Breast epithelium (tissue), 4 donors: ENCODE measurements around the gene CHCHD1. TPM values are rescaled to one million over a fixed set of nuclear protein-coding genes. Genes with fewer than 3 reads are reported as not detected.

Source experiments
- DNase-seq, 2 donors: peaks; one replicate each; pipeline ENCODE4 v3.0.0-alpha.2; 2019; ENCODE audit warnings: low spot score in 2 of 2
- H3K27ac ChIP-seq, 2 donors: fragments of 200-600 bp; sonication (generic) in 1 of 2; one replicate each; pipeline ENCODE4 v1.5.1; 2016 to 2019; ENCODE audit warnings: mild to moderate bottlenecking in 1 of 2
- H3K27me3 ChIP-seq, 2 donors: fragments of 200-600 bp; sonication (generic) in 1 of 2; one replicate each; pipeline versions ENCODE4 v1.5.1 to v1.6.0; 2017 to 2019; ENCODE audit warnings: control low read depth in 1 of 2, mild to moderate bottlenecking in 1 of 2
- H3K36me3 ChIP-seq: fragments of 200-600 bp; one replicate; pipeline ENCODE4 v1.5.1; 2019
- H3K4me1 ChIP-seq, 2 donors: fragments of 200-600 bp; sonication (generic); one replicate each; pipeline ENCODE4 v1.5.1; 2016 to 2019; ENCODE audit warnings: control low read depth in 1 of 2
- H3K4me3 ChIP-seq, 3 donors: fragments of 200-600 bp; sonication (generic); 1 replicate in 2 of 3; 2 replicates in 1 of 3; pipeline ENCODE4 v1.5.1; 2016 to 2019; ENCODE audit warnings: mild to moderate bottlenecking in 3 of 3, moderate library complexity in 2 of 3
- H3K9me3 ChIP-seq, 2 donors: fragments of 200-600 bp; sonication (generic) in 1 of 2; one replicate each; pipeline ENCODE4 v1.5.1; 2016 to 2019; ENCODE audit warnings: control low read depth in 1 of 2
- CTCF ChIP-seq, 3 donors: fragments of 450-650 bp; IDR thresholded peaks; one replicate each; pipeline ENCODE4 v1.5.1; 2016 to 2017; ENCODE audit warnings: antibody characterized with exemption in 3 of 3, mild to moderate bottlenecking in 3 of 3, moderate library complexity in 3 of 3
- POLR2A ChIP-seq: fragments of 450-650 bp; IDR thresholded peaks from one replicate; pipeline ENCODE4 v1.6.1; 2016; ENCODE audit warnings: antibody characterized with exemption, mild to moderate bottlenecking, moderate library complexity
- POLR2AphosphoS5 ChIP-seq, 3 donors: sonication (generic); formaldehyde crosslinking; IDR thresholded peaks; one replicate each; pipeline ENCODE4 v1.6.1; 2017; ENCODE audit warnings: antibody characterized with exemption in 3 of 3
- intact Hi-C: fragments of 100-400 bp; cut with DNase I; formaldehyde crosslinking; loops from one replicate; pipeline ENCODE4 v1.15.1; 2023; ENCODE audit warnings: low total_unique reads
- total RNA-seq, 3 donors: library from RNA; depleted of rRNA; stranded (reverse); fragments of >200 nt; gene quantifications; one replicate each; pipeline ENCODE4 v1.1.0, GENCODE V29; 2016

Gene CHCHD1
- total RNA-seq, 3 donors from 2014 or later = 25.1 to 37.0 (median 29.9) TPM

- no peaks in the 10 kb centered on the region for H3K9me3 ChIP-seq
- H3K27ac ChIP-seq = peak overlapping the region in 1 of 2 donors; percentile 14
- TF ChIP-seq POLR2AphosphoS5 (IDR thresholded peaks at IDR 0.05) = no peak
- no peak for TF ChIP-seq CTCF (IDR thresholded peaks at IDR 0.05)
- TF ChIP-seq POLR2A = no peak
- no peaks in the 10 kb centered on the region for H3K27me3 ChIP-seq
- no peaks in the 10 kb centered on the region for H3K4me1 ChIP-seq
- H3K36me3 ChIP-seq = peaks cover 12% of the 10 kb centered on the region
- DNase-seq = no peak
- intact Hi-C loops = no loop called here
- no peak overlapping the region for H3K4me3 ChIP-seq
Measured at GRCh38 chr10:73759512-73760115, 22.2 kb upstream of the CHCHD1 start.

DNA sequence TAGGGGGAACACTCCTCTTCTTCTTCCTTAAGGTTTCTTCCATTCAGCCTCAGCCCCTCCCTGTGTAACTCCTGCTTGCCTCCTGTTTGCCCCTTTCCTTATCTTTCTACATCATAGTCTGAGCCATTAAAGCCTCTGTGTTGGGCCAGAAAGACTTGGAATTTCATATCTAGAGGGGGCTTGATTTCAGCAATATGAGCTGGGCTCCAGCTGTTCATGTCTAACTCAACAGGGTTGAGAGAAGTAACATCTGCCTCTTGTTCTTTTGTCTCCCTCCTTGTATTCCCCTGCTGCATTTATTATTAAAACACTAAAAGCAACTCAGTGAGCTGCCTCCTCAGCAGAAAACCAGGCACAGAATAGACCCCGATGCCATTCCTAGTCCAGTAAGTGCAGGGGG is 20.1 kb upstream of the CHCHD1 start:
- no peaks in the 10 kb centered on the region for H3K27me3 ChIP-seq
- no peaks in the 10 kb centered on the region for H3K4me1 ChIP-seq
- no peak overlapping the region for H3K27ac ChIP-seq
- peaks cover 23% of the 10 kb centered on the region for H3K36me3 ChIP-seq
- TF ChIP-seq CTCF (IDR thresholded peaks at IDR 0.05) (no peak), POLR2AphosphoS5 (IDR thresholded peaks at IDR 0.05) (no peak), POLR2A (no peak)
- no peak overlapping the region for H3K4me3 ChIP-seq
- DNase-seq = no peak
- no peaks in the 10 kb centered on the region for H3K9me3 ChIP-seq
- intact Hi-C loops = no loop called here

DNA sequence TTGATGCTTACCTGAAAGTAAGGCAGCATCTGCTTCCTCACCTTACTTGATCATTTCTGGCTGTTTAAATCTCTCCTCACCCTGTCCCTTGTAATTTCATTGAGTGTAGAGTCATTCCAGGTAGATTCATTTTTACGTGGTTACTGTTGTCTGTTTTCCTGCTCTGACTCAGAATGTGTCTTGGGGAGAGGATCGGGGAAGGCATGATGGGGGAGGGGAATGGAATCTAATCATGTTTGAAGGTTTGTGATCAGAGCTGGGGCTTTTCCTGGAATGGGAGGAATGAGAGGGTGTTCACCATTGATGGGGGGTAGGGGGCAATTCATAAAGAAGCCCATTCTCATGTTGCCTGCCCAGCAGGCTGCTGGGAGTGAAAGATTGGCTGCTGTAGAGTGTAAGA is 18.9 kb upstream of the CHCHD1 start:
- H3K4me3 ChIP-seq = no peak overlapping the region
- no peaks in the 10 kb centered on the region for H3K9me3 ChIP-seq
- TF ChIP-seq POLR2A = no peak
- no peak for TF ChIP-seq CTCF (IDR thresholded peaks at IDR 0.05)
- no peak for TF ChIP-seq POLR2AphosphoS5 (IDR thresholded peaks at IDR 0.05)
- H3K27ac ChIP-seq = no peak overlapping the region
- no peaks in the 10 kb centered on the region for H3K27me3 ChIP-seq
- H3K36me3 ChIP-seq = peaks cover 23% of the 10 kb centered on the region
- no peaks in the 10 kb centered on the region for H3K4me1 ChIP-seq
- intact Hi-C loops = no loop called here
- no peak for DNase-seq

DNA sequence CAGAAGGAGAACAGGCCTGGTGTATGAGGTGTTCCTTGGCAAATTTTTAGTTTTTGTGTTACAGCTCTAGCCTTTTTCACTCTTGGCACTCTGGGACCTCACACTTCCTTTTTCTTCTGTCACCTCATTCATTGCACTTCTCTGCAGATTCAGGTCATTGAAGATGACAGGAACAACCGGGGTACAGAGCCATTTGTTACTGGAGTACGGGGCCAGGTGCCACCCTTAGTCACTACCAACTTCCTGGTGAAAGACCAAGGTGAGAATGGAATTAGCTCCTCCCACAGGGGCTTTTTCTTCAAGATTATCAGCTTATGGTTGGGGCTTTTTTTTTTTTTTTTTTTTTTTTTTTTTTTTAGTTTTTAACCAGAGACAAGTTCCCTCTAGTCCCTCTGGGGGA is 18.5 kb upstream of the CHCHD1 start:
- no peak overlapping the region for H3K4me3 ChIP-seq
- H3K4me1 ChIP-seq = no peaks in the 10 kb centered on the region
- no peaks in the 10 kb centered on the region for H3K27me3 ChIP-seq
- intact Hi-C loops = no loop called here
- no peak for TF ChIP-seq POLR2AphosphoS5 (IDR thresholded peaks at IDR 0.05)
- H3K36me3 ChIP-seq = peaks cover 23% of the 10 kb centered on the region
- no peaks in the 10 kb centered on the region for H3K9me3 ChIP-seq
- no peak overlapping the region for H3K27ac ChIP-seq
- DNase-seq = no peak

DNA sequence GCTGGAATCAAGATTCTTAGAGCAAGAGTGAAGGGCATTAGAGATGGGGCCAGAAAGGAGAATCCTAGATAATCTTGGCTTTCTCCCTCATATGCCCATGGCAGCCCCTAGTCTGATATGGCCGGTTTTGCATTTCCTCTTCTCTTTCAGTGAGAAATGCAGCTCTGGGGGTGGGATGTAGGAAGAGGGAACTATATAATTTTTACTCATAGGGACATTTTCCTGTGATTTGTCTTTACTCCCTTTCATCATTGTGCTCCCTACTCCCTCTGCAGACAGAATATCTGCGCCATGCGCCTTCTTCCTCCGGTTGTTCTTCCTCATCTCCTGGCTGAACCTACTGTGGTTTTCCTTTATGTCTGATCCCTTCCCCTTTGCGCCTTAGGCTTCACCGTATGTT is 16.8 kb upstream of the CHCHD1 start:
- no peak for DNase-seq
- Histone ChIP-seq H3K4me3 (no peak overlapping the region), H3K4me1 (no peaks in the 10 kb centered on the region), H3K9me3 (no peaks in the 10 kb centered on the region), H3K27ac (no peak overlapping the region), H3K27me3 (no peaks in the 10 kb centered on the region), H3K36me3 (peaks cover 23% of the 10 kb centered on the region)
- intact Hi-C loops = no loop called here
- TF ChIP-seq POLR2AphosphoS5 (IDR thresholded peaks at IDR 0.05) = no peak

DNA sequence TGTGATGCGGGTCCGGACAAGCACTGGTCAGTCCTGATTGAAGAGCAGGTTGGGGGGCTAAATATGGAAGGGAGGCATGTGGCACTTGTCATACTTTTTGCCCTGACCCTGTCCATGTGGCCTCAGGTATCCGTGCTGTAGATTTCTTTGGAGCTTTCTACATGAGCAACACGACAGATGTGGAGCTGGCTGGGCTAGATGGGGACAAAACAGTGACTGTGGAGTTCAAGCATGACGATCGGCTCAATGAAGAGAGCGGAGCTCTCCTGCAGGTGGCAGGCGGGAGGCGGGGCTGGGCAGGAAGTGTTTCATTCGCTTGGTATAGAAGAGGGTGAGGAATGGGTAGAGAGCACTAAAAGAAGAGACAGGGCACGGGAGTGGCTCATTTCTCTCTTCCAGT is 13.0 kb upstream of the CHCHD1 start:
- Histone ChIP-seq H3K27me3 (no peaks in the 10 kb centered on the region), H3K9me3 (no peaks in the 10 kb centered on the region), H3K4me1 (peaks cover 4 to 13% of the 10 kb centered on the region in 2 donors), H3K27ac (no peak overlapping the region), H3K36me3 (peaks cover 12% of the 10 kb centered on the region), H3K4me3 (no peak overlapping the region)
- intact Hi-C loops = no loop called here
- no peak for DNase-seq
- TF ChIP-seq POLR2A (no peak), CTCF (IDR thresholded peaks at IDR 0.05) (no peak), POLR2AphosphoS5 (IDR thresholded peaks at IDR 0.05) (no peak)
